H9 (cell line): ENCODE results near the gene JAK1. TPM values are rescaled to one million over a fixed set of nuclear protein-coding genes. Genes with fewer than 3 reads are reported as not detected.

Experiments
- DNase-seq: peaks from one replicate; pipeline ENCODE4 v3.0.0-alpha.2; 2017
- H2AFZ ChIP-seq: one replicate; pipeline ENCODE4 v1.6.1; 2013; ENCODE audit warnings: mild to moderate bottlenecking, low read length, control low read depth, moderate library complexity
- H2AK5ac ChIP-seq: 2 replicates; pipeline ENCODE4 v1.6.1; 2013; ENCODE audit warnings: low read length, control low read depth, mixed read lengths; ENCODE audit not compliant: insufficient read length
- H2BK120ac ChIP-seq: one replicate; pipeline ENCODE4 v1.6.1; 2013; ENCODE audit warnings: low read depth, mild to moderate bottlenecking, low read length, control low read depth, inconsistent platforms; ENCODE audit not compliant: poor library complexity, severe bottlenecking
- H2BK12ac ChIP-seq: 2 replicates; pipeline ENCODE4 v1.6.1; 2013; ENCODE audit warnings: low read length, control low read depth, mixed read lengths, low read depth; ENCODE audit not compliant: insufficient read length
- H2BK15ac ChIP-seq: 2 replicates; pipeline ENCODE4 v1.6.1; 2013; ENCODE audit warnings: low read depth, low read length, control low read depth
- H2BK20ac ChIP-seq: one replicate; pipeline ENCODE4 v1.6.1; 2013; ENCODE audit warnings: low read depth, mild to moderate bottlenecking, low read length, control low read depth, inconsistent platforms; ENCODE audit not compliant: poor library complexity, severe bottlenecking
- H2BK5ac ChIP-seq: 2 replicates; pipeline ENCODE4 v1.6.1; 2013; ENCODE audit warnings: low read length, control low read depth, mixed read lengths; ENCODE audit not compliant: insufficient read length
- H3K14ac ChIP-seq: 2 replicates; pipeline ENCODE4 v1.6.1; 2013; ENCODE audit warnings: low read length, control low read depth; ENCODE audit not compliant: insufficient read depth
- H3K18ac ChIP-seq: 2 replicates; pipeline ENCODE4 v1.6.1; 2013; ENCODE audit warnings: low read depth, mild to moderate bottlenecking, mixed read lengths, low read length, control low read depth; ENCODE audit not compliant: insufficient read length
- H3K23ac ChIP-seq: 2 replicates; pipeline ENCODE4 v1.6.1; 2013; ENCODE audit warnings: low read length, control low read depth, mixed read lengths, low read depth; ENCODE audit not compliant: insufficient read length
- H3K23me2 ChIP-seq: 2 replicates; pipeline ENCODE4 v1.6.1; 2013; ENCODE audit warnings: low read depth, mild to moderate bottlenecking, mixed read lengths, low read length, control low read depth; ENCODE audit not compliant: insufficient read length, poor library complexity, severe bottlenecking
- H3K27ac ChIP-seq: 2 replicates; pipeline ENCODE4 v1.5.1; 2013; ENCODE audit warnings: low read length, control low read depth, mixed read lengths, low read depth; ENCODE audit not compliant: insufficient read length
- H3K27me3 ChIP-seq: 2 replicates; pipeline ENCODE4 v1.6.1; 2013; ENCODE audit warnings: low read length, control low read depth, inconsistent platforms; ENCODE audit not compliant: insufficient read depth
- H3K4ac ChIP-seq: 2 replicates; pipeline ENCODE4 v1.6.1; 2013; ENCODE audit warnings: low read depth, mild to moderate bottlenecking, control low read depth, inconsistent platforms, low read length, moderate library complexity
- H3K4me1 ChIP-seq: 2 replicates; pipeline ENCODE4 v1.6.1; 2013; ENCODE audit warnings: low read length, control low read depth, inconsistent platforms; ENCODE audit not compliant: insufficient read depth
- H3K4me2 ChIP-seq: 2 replicates; pipeline ENCODE4 v1.6.1; 2013; ENCODE audit warnings: low read length, control low read depth, mixed read lengths; ENCODE audit not compliant: insufficient read length, insufficient read depth
- H3K56ac ChIP-seq: 2 replicates; pipeline ENCODE4 v1.6.1; 2013; ENCODE audit warnings: low read depth, mild to moderate bottlenecking, mixed read lengths, low read length, control low read depth; ENCODE audit not compliant: insufficient read length
- H3K79me1 ChIP-seq: 2 replicates; pipeline ENCODE4 v1.6.1; 2013; ENCODE audit warnings: low read depth, mild to moderate bottlenecking, moderate library complexity, low read length, control low read depth, inconsistent platforms; ENCODE audit not compliant: insufficient read depth, poor library complexity, severe bottlenecking
- H3K79me2 ChIP-seq: 2 replicates; pipeline ENCODE4 v1.6.1; 2013; ENCODE audit warnings: low read length, control low read depth, inconsistent platforms; ENCODE audit not compliant: insufficient read depth
- H3K9ac ChIP-seq: 2 replicates; pipeline ENCODE4 v1.6.1; 2013; ENCODE audit warnings: low read length, control low read depth, mixed read lengths; ENCODE audit not compliant: insufficient read length; ENCODE audit errors: extremely low read depth
- H3K9me3 ChIP-seq: one replicate; pipeline ENCODE4 v1.6.1; 2013; ENCODE audit warnings: low read depth, low read length, inconsistent platforms; ENCODE audit not compliant: control insufficient read depth
- H3T11ph ChIP-seq: one replicate; pipeline ENCODE4 v1.6.1; 2013; ENCODE audit warnings: mild to moderate bottlenecking, low read length, control low read depth, inconsistent platforms
- H4K20me1 ChIP-seq: one replicate; pipeline ENCODE4 v1.6.1; 2013; ENCODE audit not compliant: control insufficient read depth, insufficient read length, insufficient read depth
- H4K5ac ChIP-seq: 2 replicates; pipeline ENCODE4 v1.6.1; 2013; ENCODE audit warnings: low read depth, mild to moderate bottlenecking, mixed read lengths, low read length, control low read depth; ENCODE audit not compliant: insufficient read length
- H4K8ac ChIP-seq: replicated peaks from 2 replicates; pipeline ENCODE4 v1.6.1; 2013; ENCODE audit warnings: low read length, control low read depth, mixed read lengths, low read depth; ENCODE audit not compliant: insufficient read length
- H4K91ac ChIP-seq: 2 replicates; pipeline ENCODE4 v1.6.1; 2013; ENCODE audit warnings: low read depth, mild to moderate bottlenecking, moderate library complexity, mixed read lengths, low read length, control low read depth; ENCODE audit not compliant: insufficient read length
- H3K27ac Mint-ChIP-seq, 3 experiments: 2 replicates in 2 of 3; 3 replicates in 1 of 3; pipeline ENCODE4 v1.8.0; 2020 to 2021; ENCODE audit warnings: mixed read lengths in 3 of 3, mild to moderate bottlenecking in 1 of 3, moderate library complexity in 1 of 3
- H3K27me3 Mint-ChIP-seq: 2 replicates; pipeline ENCODE4 v1.8.0; 2021; ENCODE audit warnings: low read depth, mild to moderate bottlenecking, moderate library complexity, mixed read lengths
- H3K36me3 Mint-ChIP-seq, 3 experiments: 2 replicates in 2 of 3; 3 replicates in 1 of 3; pipeline ENCODE4 v1.8.0; 2020 to 2021; ENCODE audit warnings: low read depth in 3 of 3, mixed read lengths in 3 of 3; ENCODE audit not compliant: insufficient read depth in 1 of 3
- H3K4me1 Mint-ChIP-seq, 2 experiments: 2 replicates each; pipeline ENCODE4 v1.8.0; 2020; ENCODE audit warnings: mixed read lengths in 2 of 2
- H3K4me3 Mint-ChIP-seq, 2 experiments: 2 replicates in 1 of 2; 3 replicates in 1 of 2; pipeline ENCODE4 v1.8.0; 2020 to 2021; ENCODE audit warnings: mild to moderate bottlenecking in 2 of 2, mixed read lengths in 2 of 2, moderate library complexity in 1 of 2
- H3K9me3 Mint-ChIP-seq, 2 experiments: 2 replicates in 1 of 2; 3 replicates in 1 of 2; pipeline ENCODE4 v1.8.0; 2020; ENCODE audit warnings: mild to moderate bottlenecking in 2 of 2, mixed read lengths in 2 of 2, moderate library complexity in 1 of 2
- WGBS: extraction: QIAGEN DNeasy Blood & Tissue Kit; methylation state at CpG from one replicate; pipeline ENCODE4 v1.1.7; 2013; ENCODE audit warnings: missing lambda C conversion rate, low lambda C conversion rate, mixed read lengths; ENCODE audit not compliant: insufficient read length; ENCODE audit errors: extremely low coverage; 5-methylcytosine and 5-hydroxymethylcytosine counted together
- total RNA-seq: library from RNA; stranded (reverse); gene quantifications from 2 replicates; pipeline ENCODE4 v1.2.1, GENCODE V29; 2021
- TF ChIP-seq, protein P1 (sequence below): fragments of 200-600 bp; sonication (generic); conservative IDR thresholded peaks from 3 replicates; pipeline ENCODE4 v1.8.0; 2021; ENCODE audit warnings: antibody characterized with exemption, mild to moderate bottlenecking

JAK1 gene
- total RNA-seq, 1 experiment from 2014 or later = 12.8 TPM

DNA sequence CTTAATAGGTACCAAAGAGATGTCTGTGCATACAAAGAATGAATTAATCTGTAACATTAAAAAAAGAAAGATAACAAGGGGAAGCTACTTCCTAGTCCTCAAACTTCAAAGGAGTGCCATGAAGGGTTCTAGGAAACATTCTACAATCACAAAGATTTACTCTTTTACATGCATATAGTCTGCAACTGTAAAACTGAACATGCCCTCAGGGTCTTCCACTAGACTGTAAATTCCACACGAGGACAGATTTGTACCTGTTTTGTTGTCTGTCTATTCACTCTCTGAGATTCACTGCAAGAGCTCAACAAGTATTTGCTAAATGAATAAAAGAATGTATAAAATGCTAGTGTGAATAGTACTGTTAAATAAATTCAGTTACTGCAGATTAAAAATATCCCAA is 4.4 kb downstream of the JAK1 start:
- Mint-ChIP-seq H3K4me3 (no peak overlapping the region), H3K4me1 (peaks cover 24 to 26% of the 10 kb centered on the region in 2 experiments), H3K27me3 (peaks cover 25% of the 10 kb centered on the region), H3K36me3 (peaks cover 0 to 2% (median 0%) of the 10 kb centered on the region in 3 experiments; a peak in 1 of 7 replicates), H3K27ac (no peak overlapping the region), H3K9me3 (no peaks in the 10 kb centered on the region)
- H4K20me1 ChIP-seq = no peaks in the 10 kb centered on the region
- no peak overlapping the region for H3K56ac ChIP-seq
- H2AK5ac ChIP-seq = no peak overlapping the region
- no peak overlapping the region for H2BK20ac ChIP-seq
- no peak overlapping the region for H2BK5ac ChIP-seq
- no peak overlapping the region for H2BK15ac ChIP-seq
- no peak overlapping the region for H3K23ac ChIP-seq
- H2BK12ac ChIP-seq = no peak overlapping the region
- H4K8ac ChIP-seq = no peak overlapping the region
- no peak overlapping the region for H3K4ac ChIP-seq
- H3T11ph ChIP-seq = no peak overlapping the region
- peaks cover 7% of the 10 kb centered on the region for H3K4me1 ChIP-seq
- H3K23me2 ChIP-seq = peaks cover 8% of the 10 kb centered on the region
- no peak for DNase-seq
- no peaks in the 10 kb centered on the region for H3K9me3 ChIP-seq
- WGBS = no CpG with 5 or more reads among the region's 1 CpG
- no peak overlapping the region for H4K91ac ChIP-seq
- H3K4me2 ChIP-seq = no peak overlapping the region
- no peak overlapping the region for H3K9ac ChIP-seq
- TF ChIP-seq, protein P1, sequence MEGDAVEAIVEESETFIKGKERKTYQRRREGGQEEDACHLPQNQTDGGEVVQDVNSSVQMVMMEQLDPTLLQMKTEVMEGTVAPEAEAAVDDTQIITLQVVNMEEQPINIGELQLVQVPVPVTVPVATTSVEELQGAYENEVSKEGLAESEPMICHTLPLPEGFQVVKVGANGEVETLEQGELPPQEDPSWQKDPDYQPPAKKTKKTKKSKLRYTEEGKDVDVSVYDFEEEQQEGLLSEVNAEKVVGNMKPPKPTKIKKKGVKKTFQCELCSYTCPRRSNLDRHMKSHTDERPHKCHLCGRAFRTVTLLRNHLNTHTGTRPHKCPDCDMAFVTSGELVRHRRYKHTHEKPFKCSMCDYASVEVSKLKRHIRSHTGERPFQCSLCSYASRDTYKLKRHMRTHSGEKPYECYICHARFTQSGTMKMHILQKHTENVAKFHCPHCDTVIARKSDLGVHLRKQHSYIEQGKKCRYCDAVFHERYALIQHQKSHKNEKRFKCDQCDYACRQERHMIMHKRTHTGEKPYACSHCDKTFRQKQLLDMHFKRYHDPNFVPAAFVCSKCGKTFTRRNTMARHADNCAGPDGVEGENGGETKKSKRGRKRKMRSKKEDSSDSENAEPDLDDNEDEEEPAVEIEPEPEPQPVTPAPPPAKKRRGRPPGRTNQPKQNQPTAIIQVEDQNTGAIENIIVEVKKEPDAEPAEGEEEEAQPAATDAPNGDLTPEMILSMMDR = no peak
- no peak overlapping the region for H3K27ac ChIP-seq
- no peak overlapping the region for H2BK120ac ChIP-seq
- no peak overlapping the region for H2AFZ ChIP-seq
- peaks cover 2% of the 10 kb centered on the region; the same call in 1 of the 2 replicates for H3K27me3 ChIP-seq
- H3K18ac ChIP-seq = no peak overlapping the region
- H3K79me1 ChIP-seq = no peaks in the 10 kb centered on the region
- no peak overlapping the region for H3K14ac ChIP-seq
- no peak overlapping the region for H4K5ac ChIP-seq
- peaks cover 2% of the 10 kb centered on the region; the same call in 1 of the 2 replicates for H3K79me2 ChIP-seq
